ENCODE data around the gene CYFIP1. TPM values are rescaled to one million over a fixed set of nuclear protein-coding genes. Genes with fewer than 3 reads are reported as not detected.

The CYFIP1 gene
- polyA plus RNA-seq, 4 donors = 92.0 to 96.9 (median 92.8) TPM

DNA sequence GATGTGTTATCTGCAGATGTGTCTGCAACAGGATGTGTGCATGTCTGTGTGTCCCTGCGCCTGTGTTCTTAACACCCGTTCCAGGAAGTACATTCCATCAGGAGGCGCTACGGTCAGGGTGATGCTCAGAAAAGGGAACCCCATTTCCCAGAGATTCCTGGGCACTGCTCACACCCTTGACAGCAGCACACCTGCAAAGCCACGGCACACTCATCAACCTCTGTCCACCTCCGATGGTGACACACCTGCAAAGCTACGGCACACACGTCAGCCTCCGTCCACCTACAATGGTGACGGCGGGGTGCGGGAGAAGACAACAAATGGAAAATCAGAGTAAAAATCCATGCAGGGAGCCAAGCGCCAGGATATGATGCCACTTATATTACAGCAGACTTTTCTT is 86.3 kb downstream of the CYFIP1 start:
- no peak for DNase-seq (ENCODE audit: low read depth in 4 of 4, low spot score in 3 of 4)

- no peak for DNase-seq (ENCODE audit: low read depth in 4 of 4, low spot score in 3 of 4)
These were observed 87.1 kb downstream of the CYFIP1 start for GRCh38 chr15:22893081-22893480.

DNA sequence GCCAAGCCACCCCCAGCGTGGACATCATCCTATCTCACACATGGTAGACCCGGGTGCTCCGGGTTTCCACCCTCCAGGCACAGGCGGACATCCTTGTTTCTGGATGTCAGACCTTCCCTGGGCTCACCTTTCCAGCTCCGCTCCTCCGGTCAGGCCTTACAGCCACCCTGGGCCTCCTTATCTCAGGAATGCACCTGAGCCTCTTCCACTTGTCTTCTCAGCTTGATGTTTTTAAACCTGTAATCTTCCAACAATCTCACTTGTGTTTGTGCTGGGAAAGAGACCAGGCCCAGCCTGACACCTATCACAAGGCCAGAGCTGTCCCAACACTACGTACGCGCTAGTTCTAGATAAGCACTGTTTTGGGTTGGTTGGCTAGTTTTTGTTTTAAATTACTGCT is 87.8 kb downstream of the CYFIP1 start:
- no peak for DNase-seq (ENCODE audit: low read depth in 4 of 4, low spot score in 3 of 4)

DNA sequence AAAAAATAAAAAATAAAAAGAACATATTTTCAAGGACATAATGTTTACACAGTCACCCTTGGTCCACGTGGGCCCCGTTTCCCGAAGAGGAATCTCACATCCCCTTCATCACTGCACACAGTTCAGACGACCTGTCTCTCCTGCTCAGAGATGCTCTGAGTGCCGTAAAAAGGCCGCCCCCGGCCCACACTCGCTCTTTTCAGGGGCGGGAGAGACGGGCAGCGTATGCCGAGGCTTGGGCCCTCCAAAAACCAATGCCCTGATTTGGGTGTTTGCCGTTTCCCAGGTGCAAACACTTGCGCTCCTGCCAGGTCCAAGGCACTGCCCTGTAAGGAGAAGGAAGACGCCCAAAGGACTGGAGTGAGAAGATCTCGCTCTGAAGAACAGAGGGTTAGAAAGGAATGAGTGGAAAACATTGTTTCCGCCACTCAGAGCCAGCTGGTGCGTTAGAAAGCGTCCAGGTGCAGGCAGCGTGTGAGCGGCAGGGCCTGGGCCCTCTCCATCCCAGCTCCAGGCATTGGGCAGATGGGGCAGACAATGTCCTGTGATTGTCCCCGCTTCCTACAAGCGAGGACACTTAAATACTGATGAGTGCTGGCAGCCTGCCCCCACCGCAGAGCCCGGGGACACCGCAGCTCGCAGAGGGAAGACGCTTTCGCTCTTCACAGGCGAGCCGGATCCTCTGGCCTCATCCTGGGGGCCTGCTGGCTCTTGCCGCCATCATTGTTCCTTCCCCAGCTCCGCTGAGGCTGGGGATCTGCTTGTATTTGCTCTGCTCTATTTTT is 88.5 kb downstream of the CYFIP1 start:
- no peak for DNase-seq (ENCODE audit: low read depth in 4 of 4, low spot score in 3 of 4)

- no peak for DNase-seq (ENCODE audit: low read depth in 4 of 4, low spot score in 3 of 4)
These were observed 89.9 kb downstream of the CYFIP1 start for GRCh38 chr15:22890296-22890695.

DNA sequence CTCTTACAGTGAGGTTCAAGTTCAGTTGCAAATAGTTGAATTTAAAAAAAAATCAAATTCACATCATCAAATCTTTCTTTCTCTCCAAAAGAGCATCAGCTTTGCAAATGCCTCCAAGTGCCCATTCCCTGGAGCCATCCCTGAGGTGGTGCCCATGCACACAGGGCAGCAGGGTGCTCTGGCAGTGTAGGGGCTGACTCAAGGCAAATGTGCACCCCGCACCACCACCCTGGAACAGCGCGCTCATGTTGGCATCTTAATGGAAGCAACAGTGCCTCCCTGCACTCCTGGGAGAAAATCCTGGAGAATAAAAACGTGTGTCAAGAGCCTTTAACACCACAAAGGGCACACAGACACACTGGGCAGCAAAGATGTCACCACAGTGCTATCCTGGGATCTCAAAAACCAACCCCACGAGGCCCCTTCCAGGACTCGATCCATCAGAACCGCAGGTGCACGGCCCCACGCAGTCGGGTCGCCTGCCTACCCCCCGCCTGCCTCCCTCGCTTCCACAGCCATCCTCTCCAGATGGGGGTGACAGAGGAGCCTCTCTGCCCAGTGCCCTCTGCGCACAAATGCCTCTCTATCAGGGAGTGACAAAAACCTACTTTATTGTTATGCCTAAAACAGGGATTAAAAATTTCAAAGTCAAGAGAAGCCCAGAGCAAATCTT is 90.9 kb downstream of the CYFIP1 start:
- DNase-seq (ENCODE audit: low read depth in 4 of 4, low spot score in 3 of 4) = no peak

DNA sequence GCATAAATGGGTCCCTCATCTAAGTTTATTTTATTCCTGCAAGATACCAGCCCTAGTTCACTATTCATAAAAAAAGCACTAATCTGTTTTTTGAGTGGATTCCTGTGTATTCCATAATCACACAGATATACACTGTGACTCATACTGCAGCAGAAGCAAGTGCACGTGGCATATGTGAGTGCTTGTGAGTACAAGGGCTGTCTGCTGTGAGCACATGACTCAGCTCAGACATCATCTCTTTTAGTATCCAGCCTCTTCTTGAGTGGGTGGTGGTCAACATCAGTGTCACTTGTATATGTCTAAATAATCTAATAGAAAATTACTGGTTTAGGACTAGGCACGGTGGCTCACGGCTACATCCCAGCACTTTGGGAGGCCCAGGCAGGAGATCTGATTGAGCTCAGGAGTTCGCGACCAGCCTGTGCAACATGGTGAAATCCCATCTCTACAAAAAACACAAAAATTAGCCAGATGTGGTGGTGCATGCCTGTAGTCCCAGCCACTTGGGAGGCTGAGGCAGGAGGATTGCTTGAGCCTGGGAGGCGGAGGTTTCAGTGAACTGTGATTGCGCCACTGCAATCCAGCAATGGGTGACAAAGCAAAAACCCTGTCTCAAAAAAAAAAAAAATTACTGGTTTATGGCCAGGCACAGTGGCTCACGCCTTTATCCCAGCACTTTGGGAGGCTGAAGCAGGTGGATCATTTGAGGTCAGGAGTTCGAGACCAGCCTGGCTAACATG is 91.9 kb downstream of the CYFIP1 start:
- no peak for DNase-seq (ENCODE audit: low read depth in 4 of 4, low spot score in 3 of 4)

DNA sequence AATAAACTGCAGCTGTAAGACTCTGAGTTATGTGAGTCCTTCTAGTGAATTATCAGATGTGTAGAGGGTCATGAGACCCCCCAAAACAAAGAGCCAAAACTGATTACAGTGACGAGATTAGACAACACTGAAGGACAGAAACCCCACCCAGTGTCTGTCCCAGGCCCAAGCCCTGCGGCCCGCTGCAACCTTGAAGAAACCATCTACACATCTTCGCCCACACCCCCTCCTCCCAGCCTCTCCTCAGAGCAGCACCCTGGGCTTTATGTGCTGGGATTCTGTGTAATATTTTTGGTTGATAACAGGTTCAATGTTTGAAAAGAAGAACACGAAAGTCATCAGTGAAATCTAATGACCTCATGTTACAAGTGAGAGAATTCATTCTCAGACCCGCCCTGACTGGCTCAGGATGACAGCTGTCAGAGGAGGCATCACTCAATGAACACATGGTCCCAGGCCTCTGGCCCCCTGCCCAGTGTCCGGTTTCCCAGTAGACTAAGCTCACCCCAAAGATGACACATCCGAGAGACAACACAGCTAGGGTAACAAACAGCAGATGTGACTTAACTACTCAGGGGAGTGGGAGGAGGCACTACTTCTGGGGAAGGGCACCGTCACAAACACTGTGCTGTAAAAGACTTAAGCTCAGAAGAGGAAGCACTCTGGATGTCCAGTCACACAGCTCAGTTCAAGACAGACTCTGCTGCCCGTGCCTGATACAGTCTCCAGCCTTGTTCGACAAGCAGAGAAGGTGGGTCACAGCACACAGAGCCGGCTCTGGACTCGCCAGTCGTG is 92.8 kb downstream of the CYFIP1 start:
- DNase-seq (ENCODE audit: low read depth in 4 of 4, low spot score in 3 of 4) = no peak

- no peak for DNase-seq (ENCODE audit: low read depth in 4 of 4, low spot score in 3 of 4)
These were observed 95.0 kb downstream of the CYFIP1 start for GRCh38 chr15:22885120-22885519.

DNA sequence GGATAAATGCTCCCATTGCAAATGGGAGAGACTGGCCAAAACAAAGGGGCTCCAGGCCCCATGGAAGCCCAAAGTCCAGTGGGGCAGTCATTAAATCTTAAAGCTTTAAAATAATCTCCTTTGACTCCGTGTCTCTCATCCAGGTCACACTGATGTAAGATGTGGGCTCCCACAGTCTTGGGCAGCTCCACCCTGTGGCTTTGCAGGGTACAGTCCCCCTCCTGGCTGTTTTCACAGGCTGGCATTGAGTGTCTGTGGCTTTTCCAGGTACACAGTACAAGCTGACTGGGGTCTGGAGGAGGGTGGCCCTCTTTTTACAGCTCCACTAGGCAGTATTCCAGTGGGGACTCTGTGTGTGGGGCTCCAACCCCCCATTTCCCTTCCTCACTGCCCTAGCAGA is 95.8 kb downstream of the CYFIP1 start:
- no peak for DNase-seq (ENCODE audit: low read depth in 4 of 4, low spot score in 3 of 4)

DNA sequence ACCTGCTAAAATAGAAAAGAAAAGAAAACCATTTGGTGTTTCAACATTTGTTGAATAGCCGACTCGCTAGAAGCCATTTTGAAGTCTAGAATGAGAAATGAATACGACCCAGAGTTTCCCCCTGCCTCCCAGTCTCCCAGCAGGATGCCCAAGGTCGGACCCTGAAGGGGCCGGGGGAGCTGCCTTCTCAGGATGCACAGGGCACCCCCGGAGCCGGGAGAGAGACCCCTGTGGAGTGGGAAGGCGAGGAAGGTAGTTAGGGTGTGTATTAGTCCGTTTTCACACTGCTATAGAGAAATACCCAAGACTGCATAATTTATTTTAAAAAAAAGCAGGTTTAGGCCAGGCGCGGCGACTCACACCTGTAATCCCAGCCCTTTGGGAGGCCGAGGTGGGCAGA is 97.0 kb downstream of the CYFIP1 start:
- no peak for DNase-seq (ENCODE audit: low read depth in 4 of 4, low spot score in 3 of 4)

DNA sequence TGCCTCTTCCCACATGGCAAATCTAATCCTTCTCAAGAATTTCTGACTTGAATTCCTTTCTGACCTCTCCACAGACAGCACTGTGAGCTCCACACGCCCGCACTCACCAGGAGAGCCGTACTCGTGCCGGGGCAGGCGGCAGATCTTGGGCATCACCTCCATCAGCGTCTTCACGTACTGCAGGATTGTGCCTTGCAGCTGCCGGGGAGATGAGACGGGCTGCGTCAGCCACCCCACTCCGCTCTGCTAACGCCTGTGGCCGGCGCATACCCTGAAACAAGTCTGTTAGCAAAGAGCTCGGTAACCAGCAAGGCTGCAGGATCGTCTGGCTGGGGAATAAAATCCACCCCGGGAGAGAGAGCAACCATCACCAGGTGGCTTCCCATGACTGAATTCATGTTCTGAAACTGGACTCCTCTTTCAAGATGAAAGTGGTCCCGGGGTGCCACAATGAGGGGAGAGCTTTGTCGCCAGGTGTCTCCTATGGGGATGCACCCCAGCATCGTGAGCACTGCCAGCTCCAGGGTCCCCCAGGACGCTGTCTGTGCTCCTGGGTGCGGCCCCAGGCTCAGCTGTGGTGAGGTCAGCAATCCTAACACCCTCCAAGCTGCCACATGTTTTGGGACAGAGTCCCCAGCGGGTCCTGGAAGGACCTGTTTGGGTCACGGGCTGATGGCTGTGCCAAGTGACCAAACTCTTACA is 98.3 kb downstream of the CYFIP1 start:
- DNase-seq (ENCODE audit: low read depth in 4 of 4, low spot score in 3 of 4) = no peak

DNA sequence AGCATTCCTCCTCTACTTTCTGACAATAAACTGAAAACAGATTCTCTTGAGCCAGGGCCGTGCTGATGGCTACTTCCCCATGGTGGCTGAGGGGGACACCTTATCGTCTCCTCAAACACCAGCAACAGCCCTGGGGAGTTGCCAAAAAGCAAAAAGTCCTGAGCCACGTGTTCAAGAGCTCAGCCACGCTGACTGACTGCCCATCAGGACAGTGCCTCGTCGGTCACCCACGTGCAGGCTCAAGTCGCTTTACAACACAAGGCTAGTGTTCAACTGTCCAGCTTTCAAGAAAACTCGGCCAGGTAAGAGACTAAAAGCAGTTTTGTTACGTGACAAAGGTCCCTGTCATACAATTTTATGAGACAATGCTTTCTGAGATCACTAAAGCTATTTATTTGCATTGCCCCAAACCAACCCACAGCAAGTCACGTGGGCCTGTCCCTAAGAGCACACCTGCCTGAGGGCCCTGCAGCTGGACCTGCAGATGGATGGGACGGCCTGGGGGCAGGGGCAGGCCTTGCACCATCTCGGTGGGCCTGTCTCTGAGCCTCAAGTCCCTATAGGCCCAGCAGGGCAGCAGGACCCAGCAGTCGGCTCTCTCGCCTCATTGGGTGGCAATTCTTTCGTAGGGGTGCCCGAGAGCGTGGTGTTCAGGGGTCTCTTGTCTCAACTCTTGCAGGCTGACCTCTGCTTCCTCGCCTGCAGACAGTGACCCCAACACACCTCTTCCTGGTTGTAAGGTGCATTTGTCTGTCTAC is 99.0 kb downstream of the CYFIP1 start:
- DNase-seq (ENCODE audit: low read depth in 4 of 4, low spot score in 3 of 4) = no peak

GRCh38 chr15:22880068-22880980 is 99.8 kb downstream of the CYFIP1 start:
- no peak for DNase-seq (ENCODE audit: low read depth in 4 of 4, low spot score in 3 of 4)

DNA sequence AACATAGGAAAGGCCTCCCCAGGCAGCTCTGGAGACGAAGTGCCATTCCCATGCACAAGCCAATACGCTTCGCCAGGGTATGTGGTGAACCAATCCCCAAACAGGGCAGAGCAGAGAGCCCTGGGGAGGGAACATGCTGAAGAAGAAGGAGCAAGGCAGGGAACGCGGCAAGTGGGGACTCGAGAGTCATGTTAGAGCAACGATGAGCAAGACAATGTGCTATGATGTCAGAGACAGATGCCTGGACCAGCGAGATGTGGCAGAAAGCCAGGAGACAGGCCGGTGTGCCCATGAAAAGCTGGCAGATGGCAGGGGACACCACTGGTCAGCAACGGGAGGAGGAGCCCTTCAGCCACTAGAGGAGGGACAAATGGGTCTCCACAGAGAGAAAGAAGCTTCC is 102.1 kb downstream of the CYFIP1 start:
- no peak for DNase-seq (ENCODE audit: low read depth in 4 of 4, low spot score in 3 of 4)

- no peak for DNase-seq (ENCODE audit: low read depth in 4 of 4, low spot score in 3 of 4)
These were observed 102.6 kb downstream of the CYFIP1 start for GRCh38 chr15:22877607-22878006.

GRCh38 chr15:22877117-22877516 is 103.1 kb downstream of the CYFIP1 start:
- DNase-seq (ENCODE audit: low read depth in 4 of 4, low spot score in 3 of 4) = no peak

DNA sequence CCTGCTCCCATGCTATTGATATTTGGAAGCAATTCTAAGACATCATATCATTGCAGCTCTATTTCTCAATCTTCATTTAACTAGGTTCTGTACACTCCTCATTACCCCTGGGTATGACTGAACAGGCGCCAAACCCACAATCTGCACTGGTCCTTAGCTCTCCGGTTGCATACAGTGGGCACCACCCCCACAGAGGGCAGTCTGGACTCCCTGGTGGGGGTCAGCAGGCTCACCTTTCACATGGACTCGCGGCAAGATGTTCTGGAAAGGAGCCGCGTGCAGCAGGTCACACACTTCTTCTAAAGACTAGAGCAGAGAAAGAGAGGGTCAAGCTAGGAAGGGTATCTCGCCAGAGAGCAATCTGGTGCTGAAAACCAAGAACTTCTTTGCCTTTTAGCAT is 105.2 kb downstream of the CYFIP1 start:
- DNase-seq (ENCODE audit: low read depth in 4 of 4, low spot score in 3 of 4) = no peak

Data from right renal pelvis (tissue), 4 donors.